Mesendoderm (in vitro differentiated cells): ENCODE measurements around the gene TOM1.

Source experiments
- DNase-seq: peaks from one replicate; pipeline ENCODE4 v3.0.0; 2013
- H2AK5ac ChIP-seq: 2 replicates; pipeline ENCODE4 v1.6.1; 2013; ENCODE audit warnings: low read length, inconsistent platforms
- H2BK120ac ChIP-seq: 2 replicates; pipeline ENCODE4 v1.6.1; 2013; ENCODE audit warnings: low read depth, mild to moderate bottlenecking, low read length, moderate library complexity, mixed read lengths
- H2BK15ac ChIP-seq: replicated peaks from 2 replicates; pipeline ENCODE4 v1.6.1; 2013; ENCODE audit warnings: low read depth, mild to moderate bottlenecking, moderate library complexity
- H2BK5ac ChIP-seq: 2 replicates; pipeline ENCODE4 v1.6.1; 2013; ENCODE audit warnings: low read length, inconsistent platforms
- H3K18ac ChIP-seq: 2 replicates; pipeline ENCODE4 v1.6.1; 2013; ENCODE audit warnings: mild to moderate bottlenecking, low read length, mixed read lengths
- H3K23ac ChIP-seq: one replicate; pipeline ENCODE4 v1.6.1; 2013; ENCODE audit warnings: low read length
- H3K27ac ChIP-seq: 2 replicates; pipeline ENCODE4 v1.5.1; 2013; ENCODE audit warnings: low read depth, mild to moderate bottlenecking, inconsistent platforms, low read length, moderate library complexity
- H3K27me3 ChIP-seq: 2 replicates; pipeline ENCODE4 v1.6.1; 2013; ENCODE audit warnings: low read length, control low read depth, mild to moderate bottlenecking, inconsistent platforms; ENCODE audit not compliant: insufficient read depth, poor library complexity
- H3K36me3 ChIP-seq: 2 replicates; pipeline ENCODE4 v1.6.1; 2013; ENCODE audit warnings: low read length, inconsistent platforms; ENCODE audit not compliant: control insufficient read depth, insufficient read depth
- H3K4ac ChIP-seq: one replicate; pipeline ENCODE4 v1.6.1; 2013; ENCODE audit warnings: low read depth, mild to moderate bottlenecking, low read length, moderate library complexity
- H3K4me1 ChIP-seq: 2 replicates; pipeline ENCODE4 v1.6.1; 2013; ENCODE audit warnings: low read depth, low read length, inconsistent platforms; ENCODE audit not compliant: control insufficient read depth
- H3K4me2 ChIP-seq: 2 replicates; pipeline ENCODE4 v1.6.1; 2013; ENCODE audit warnings: low read length
- H3K4me3 ChIP-seq: 2 replicates; pipeline ENCODE4 v1.5.1; 2013; ENCODE audit warnings: mild to moderate bottlenecking, low read length
- H3K56ac ChIP-seq: one replicate; pipeline ENCODE4 v1.6.1; 2013; ENCODE audit warnings: low read length
- H3K79me1 ChIP-seq: 2 replicates; pipeline ENCODE4 v1.6.1; 2013; ENCODE audit warnings: low read length, inconsistent platforms
- H3K79me2 ChIP-seq: 2 replicates; pipeline ENCODE4 v1.6.1; 2013; ENCODE audit warnings: mild to moderate bottlenecking, low read length; ENCODE audit not compliant: control insufficient read depth, insufficient read depth
- H3K9ac ChIP-seq: 2 replicates; pipeline ENCODE4 v1.6.1; 2013; ENCODE audit warnings: low read length, inconsistent platforms
- H4K5ac ChIP-seq: one replicate; pipeline ENCODE4 v1.6.1; 2013; ENCODE audit warnings: low read length
- H4K8ac ChIP-seq: one replicate; pipeline ENCODE4 v1.6.1; 2013; ENCODE audit warnings: low read depth, mild to moderate bottlenecking, control low read depth, low read length, moderate library complexity
- WGBS: extraction: QIAGEN DNeasy Blood & Tissue Kit; methylation state at CpG from one replicate; pipeline ENCODE4 v1.1.7; 2013; ENCODE audit warnings: low lambda C conversion rate, missing lambda C conversion rate; ENCODE audit not compliant: insufficient coverage; ENCODE audit errors: extremely low coverage; 5-methylcytosine and 5-hydroxymethylcytosine counted together

Gene TOM1

GRCh38 chr22:35376728-35377472 lies 77.2 kb downstream of the TOM1 start:
- H3K4ac ChIP-seq, result peak overlapping the region; percentile 87
- no peak overlapping the region for H2BK15ac ChIP-seq
- H4K5ac ChIP-seq, result peak overlapping the region; percentile 99
- peak overlapping the region; percentile 93 for H3K56ac ChIP-seq
- no peaks in the 10 kb centered on the region for H3K79me1 ChIP-seq
- H3K27me3 ChIP-seq, result no peaks in the 10 kb centered on the region
- no peak overlapping the region for H3K23ac ChIP-seq
- H2BK120ac ChIP-seq, result peak overlapping the region; percentile 21
- H4K8ac ChIP-seq, result peak overlapping the region; percentile 82
- peak overlapping the region; percentile 70 for H3K27ac ChIP-seq
- WGBS, result no CpG with 5 or more reads among the region's 17 CpGs
- H3K79me2 ChIP-seq, result no peaks in the 10 kb centered on the region
- peak; percentile 100 for DNase-seq
- peak overlapping the region; percentile 95 for H2BK5ac ChIP-seq
- H2AK5ac ChIP-seq, result no peak overlapping the region
- peak overlapping the region; percentile 63 for H3K9ac ChIP-seq
- H3K18ac ChIP-seq, result peak overlapping the region; percentile 97
- H3K4me1 ChIP-seq, result peaks cover 17% of the 10 kb centered on the region
- no peaks in the 10 kb centered on the region for H3K36me3 ChIP-seq
- H3K4me3 ChIP-seq, result no peak overlapping the region
- H3K4me2 ChIP-seq, result no peak overlapping the region

DNA sequence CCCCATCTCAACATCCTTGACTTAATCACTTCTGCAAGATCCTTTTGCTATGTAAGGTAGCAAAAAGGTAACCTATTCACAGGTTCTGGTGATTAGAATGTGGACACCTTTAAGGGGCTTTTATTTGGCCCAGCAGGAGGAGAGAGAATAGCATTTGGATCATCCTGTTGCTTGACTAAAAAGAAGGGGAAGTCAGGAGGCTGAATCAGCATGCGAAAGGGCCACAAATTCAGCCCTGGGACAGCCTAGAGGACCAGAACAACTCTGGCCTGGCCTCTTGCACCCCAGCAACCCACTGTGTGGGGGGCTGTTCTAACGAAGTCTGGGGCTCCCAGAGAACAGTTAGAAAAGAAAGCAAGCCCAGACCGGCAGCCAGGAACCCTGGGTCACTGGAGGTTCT lies 78.0 kb downstream of the TOM1 start:
- no peaks in the 10 kb centered on the region for H3K79me2 ChIP-seq
- H2AK5ac ChIP-seq, result peak overlapping the region; percentile 85
- H3K4me2 ChIP-seq, result no peak overlapping the region
- no peak overlapping the region for H2BK5ac ChIP-seq
- H3K23ac ChIP-seq, result no peak overlapping the region
- peak overlapping the region; percentile 76 for H2BK15ac ChIP-seq
- H2BK120ac ChIP-seq, result peak overlapping the region; percentile 96
- no peak overlapping the region for H4K5ac ChIP-seq
- H3K4me3 ChIP-seq, result no peak overlapping the region
- peak overlapping the region; percentile 70 for H3K27ac ChIP-seq
- H3K4me1 ChIP-seq, result peaks cover 14% of the 10 kb centered on the region
- peak overlapping the region; percentile 77 for H3K56ac ChIP-seq
- peak overlapping the region; percentile 95 for H3K4ac ChIP-seq
- H3K79me1 ChIP-seq, result no peaks in the 10 kb centered on the region
- H3K36me3 ChIP-seq, result no peaks in the 10 kb centered on the region
- no peaks in the 10 kb centered on the region for H3K27me3 ChIP-seq
- DNase-seq, result peak; percentile 41
- H4K8ac ChIP-seq, result no peak overlapping the region
- no CpG with 5 or more reads among the region's 3 CpGs for WGBS
- H3K18ac ChIP-seq, result peak overlapping the region; percentile 97
- peak overlapping the region; percentile 1 for H3K9ac ChIP-seq

- DNase-seq, result peak; percentile 75
- no peak overlapping the region for H3K18ac ChIP-seq
- peak overlapping the region; percentile 76 for H2BK15ac ChIP-seq
- H2AK5ac ChIP-seq, result no peak overlapping the region
- no peak overlapping the region for H3K4me2 ChIP-seq
- no peaks in the 10 kb centered on the region for H3K79me1 ChIP-seq
- peak overlapping the region; percentile 70 for H3K27ac ChIP-seq
- no peaks in the 10 kb centered on the region for H3K36me3 ChIP-seq
- no peak overlapping the region for H3K23ac ChIP-seq
- no peak overlapping the region for H2BK120ac ChIP-seq
- WGBS, result no CpG with 5 or more reads among the region's 3 CpGs
- H3K9ac ChIP-seq, result no peak overlapping the region
- no peak overlapping the region for H3K4ac ChIP-seq
- no peak overlapping the region for H2BK5ac ChIP-seq
- no peaks in the 10 kb centered on the region for H3K79me2 ChIP-seq
- no peak overlapping the region for H3K4me3 ChIP-seq
- peaks cover 14% of the 10 kb centered on the region for H3K4me1 ChIP-seq
- peak overlapping the region; percentile 53 for H4K5ac ChIP-seq
- no peak overlapping the region for H4K8ac ChIP-seq
- H3K27me3 ChIP-seq, result no peaks in the 10 kb centered on the region
- peak overlapping the region; percentile 77 for H3K56ac ChIP-seq
These were observed 78.9 kb downstream of the TOM1 start for GRCh38 chr22:35378621-35379020.

DNA sequence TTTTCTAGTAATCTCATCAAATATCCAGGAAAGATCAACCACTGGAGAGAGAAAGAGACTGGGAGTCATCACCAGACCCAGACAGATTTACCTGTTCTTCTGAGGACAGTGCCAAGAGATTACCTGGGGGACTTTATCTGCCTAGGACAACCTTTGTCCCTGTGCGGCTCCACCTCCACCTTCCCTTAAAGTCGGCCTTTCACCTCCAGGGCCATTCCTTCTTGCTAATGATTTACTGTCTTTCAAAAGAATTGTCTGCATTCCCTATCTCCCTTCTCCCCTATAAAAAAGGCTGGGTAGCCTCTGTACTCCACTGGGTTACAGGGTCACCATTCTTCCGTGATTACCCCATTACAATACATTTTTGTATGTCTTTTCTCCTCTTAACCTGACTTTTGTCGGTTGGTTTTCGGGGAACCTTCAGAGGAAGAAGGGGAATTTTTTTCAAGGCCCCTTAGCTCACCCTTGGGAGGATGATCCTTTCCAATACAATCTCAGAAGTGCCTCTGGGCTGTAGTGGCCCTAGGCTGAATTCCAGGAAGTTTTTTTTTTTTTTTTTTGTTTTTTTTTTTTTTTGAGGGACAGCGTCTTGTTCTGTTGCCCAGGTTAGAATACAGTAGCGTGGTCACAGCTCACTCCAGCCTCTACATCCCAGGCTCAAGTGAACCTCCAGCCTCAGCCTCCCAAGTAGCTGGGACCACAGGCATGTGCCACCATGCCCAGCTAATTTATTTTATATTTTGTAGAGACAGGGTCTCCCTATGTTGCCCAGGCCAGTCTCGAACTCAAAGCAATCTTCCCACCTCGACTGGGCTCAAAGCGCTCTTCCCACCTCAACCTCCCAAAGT lies 79.7 kb downstream of the TOM1 start:
- Histone ChIP-seq H3K36me3 (no peaks in the 10 kb centered on the region), H3K79me2 (no peaks in the 10 kb centered on the region), H2BK15ac (no peak overlapping the region), H4K5ac (no peak overlapping the region), H3K4me2 (no peak overlapping the region), H4K8ac (no peak overlapping the region), H3K27ac (peak overlapping the region; percentile 58), H3K4me3 (no peak overlapping the region), H3K27me3 (no peaks in the 10 kb centered on the region), H3K18ac (no peak overlapping the region), H3K79me1 (no peaks in the 10 kb centered on the region), H3K4me1 (peaks cover 14% of the 10 kb centered on the region), H3K23ac (no peak overlapping the region), H2BK5ac (no peak overlapping the region), H2BK120ac (no peak overlapping the region), H3K56ac (peak overlapping the region; percentile 63), H2AK5ac (no peak overlapping the region), H3K4ac (peak overlapping the region; percentile 20), H3K9ac (no peak overlapping the region)
- DNase-seq, result peak; percentile 71
- WGBS, result no CpG with 5 or more reads among the region's 10 CpGs

GRCh38 chr22:35380013-35380412 lies 80.3 kb downstream of the TOM1 start:
- H3K4me3 ChIP-seq, result no peak overlapping the region
- no peak overlapping the region for H3K18ac ChIP-seq
- H3K4ac ChIP-seq, result peak overlapping the region; percentile 20
- no peaks in the 10 kb centered on the region for H3K79me1 ChIP-seq
- H3K56ac ChIP-seq, result no peak overlapping the region
- no peak overlapping the region for H2BK120ac ChIP-seq
- no peak overlapping the region for H3K4me2 ChIP-seq
- H2BK5ac ChIP-seq, result no peak overlapping the region
- H3K23ac ChIP-seq, result no peak overlapping the region
- no peak overlapping the region for H4K8ac ChIP-seq
- DNase-seq, result no peak
- H3K27me3 ChIP-seq, result no peaks in the 10 kb centered on the region
- no peaks in the 10 kb centered on the region for H3K79me2 ChIP-seq
- H3K27ac ChIP-seq, result no peak overlapping the region
- H2BK15ac ChIP-seq, result no peak overlapping the region
- H3K9ac ChIP-seq, result no peak overlapping the region
- peaks cover 14% of the 10 kb centered on the region for H3K4me1 ChIP-seq
- no CpG with 5 or more reads among the region's 6 CpGs for WGBS
- no peak overlapping the region for H4K5ac ChIP-seq
- H3K36me3 ChIP-seq, result no peaks in the 10 kb centered on the region
- no peak overlapping the region for H2AK5ac ChIP-seq
